ENCODE results near the gene KRT17. TPM values are rescaled to one million over a fixed set of nuclear protein-coding genes. Genes with fewer than 3 reads are reported as not detected.

The KRT17 gene
- total RNA-seq, 1 experiment from 2014 or later: 1.5 TPM

- no peak for DNase-seq
- peaks cover 3% of the 10 kb centered on the region; the same call in 1 of the 2 replicates for H3K27me3 ChIP-seq (ENCODE audit: insufficient read depth, low read length)
- H3K23ac ChIP-seq (ENCODE audit: insufficient read length, low read depth, low read length): no peak overlapping the region
- H3K79me1 ChIP-seq (ENCODE audit: insufficient read depth, low read depth, low read length, poor library complexity, severe bottlenecking): no peaks in the 10 kb centered on the region
- H3K56ac ChIP-seq (ENCODE audit: insufficient read length, low read depth, low read length): no peak overlapping the region
- H4K5ac ChIP-seq (ENCODE audit: insufficient read length, low read depth, low read length): no peak overlapping the region
- no peak overlapping the region for H2AFZ ChIP-seq (ENCODE audit: low read length)
- no peak overlapping the region for H2BK15ac ChIP-seq (ENCODE audit: low read depth, low read length)
- no peak overlapping the region for H4K8ac ChIP-seq (replicated peaks; ENCODE audit: insufficient read length, low read depth, low read length)
- H4K91ac ChIP-seq (ENCODE audit: insufficient read length, low read depth, low read length): no peak overlapping the region
- H3K9me3 ChIP-seq (ENCODE audit: control insufficient read depth, low read depth, low read length): no peaks in the 10 kb centered on the region
- Mint-ChIP-seq H3K4me1 (peaks cover 16 to 21% of the 10 kb centered on the region in 2 experiments), H3K27ac (no peak overlapping the region), H3K36me3 (ENCODE audit: insufficient read depth in 1 of 3, low read depth in 3 of 3) (no peaks in the 10 kb centered on the region), H3K27me3 (ENCODE audit: low read depth) (peaks cover 39% of the 10 kb centered on the region), H3K9me3 (no peaks in the 10 kb centered on the region), H3K4me3 (peak overlapping the region in 1 of 2 experiments; percentile 73; a peak in 2 of 5 replicates)
- H3T11ph ChIP-seq (ENCODE audit: low read length): no peak overlapping the region
- no peak overlapping the region for H2AK5ac ChIP-seq (ENCODE audit: insufficient read length, low read length)
- peaks cover 11% of the 10 kb centered on the region for H3K23me2 ChIP-seq (ENCODE audit: insufficient read length, low read depth, low read length, poor library complexity, severe bottlenecking)
- H3K9ac ChIP-seq (ENCODE audit: extremely low read depth, insufficient read length, low read length): no peak overlapping the region
- no peaks in the 10 kb centered on the region for H4K20me1 ChIP-seq (ENCODE audit: control insufficient read depth, insufficient read depth, insufficient read length)
- H2BK5ac ChIP-seq (ENCODE audit: insufficient read length, low read length): no peak overlapping the region
- no peaks in the 10 kb centered on the region for H3K79me2 ChIP-seq (ENCODE audit: insufficient read depth, low read length)
- no peak for TF ChIP-seq CTCF (conservative IDR thresholded peaks at IDR 0.05)
- H3K4me1 ChIP-seq (ENCODE audit: insufficient read depth, low read length): no peaks in the 10 kb centered on the region; the same call in 1 of the 2 replicates
- no peak overlapping the region for H3K27ac ChIP-seq (ENCODE audit: insufficient read length, low read depth, low read length)
- H3K4me2 ChIP-seq (ENCODE audit: insufficient read depth, insufficient read length, low read length): no peak overlapping the region
- H3K18ac ChIP-seq (ENCODE audit: insufficient read length, low read depth, low read length): peak overlapping the region; percentile 2
- H2BK12ac ChIP-seq (ENCODE audit: insufficient read length, low read depth, low read length): no peak overlapping the region
- no peak overlapping the region for H3K4ac ChIP-seq (ENCODE audit: low read depth, low read length)
- H3K14ac ChIP-seq (ENCODE audit: insufficient read depth, low read length): no peak overlapping the region
- H2BK20ac ChIP-seq (ENCODE audit: low read depth, low read length, poor library complexity, severe bottlenecking): no peak overlapping the region
- no peak overlapping the region for H2BK120ac ChIP-seq (ENCODE audit: low read depth, low read length, poor library complexity, severe bottlenecking)
- no CpG with 5 or more reads among the region's 15 CpGs for WGBS (ENCODE audit: extremely low coverage, insufficient read length, low lambda C conversion rate)
Observed at GRCh38 chr17:41664587-41665565, 40.5 kb upstream of the KRT17 start.
